Endothelial cell of umbilical vein (primary cell): ENCODE results near the gene FILIP1L. TPM values are rescaled to one million over a fixed set of nuclear protein-coding genes. Genes with fewer than 3 reads are reported as not detected.

Experiments used
- BruUV-seq: library from RNA; stranded (reverse); fragments of 400-500 nt; replicated peaks from 2 replicates; lab custom pipeline; 2021; lab: Mats Ljungman, UMichigan
- CTCF ChIA-PET: fragments of 300-600, 350-600 bp; sonication (Branson Sonifier 250); formaldehyde crosslinking; loops from one replicate; lab custom pipeline; 2021; ENCODE audit warnings: antibody characterized with exemption, inconsistent platforms; lab: Charles Lee
- POLR2A ChIA-PET: fragments of 300-600, 350-600 bp; sonication (Branson Sonifier 250); formaldehyde crosslinking; loops from one replicate; lab custom pipeline; 2021; ENCODE audit warnings: antibody characterized with exemption, inconsistent platforms; lab: Charles Lee
- DNase-seq: peaks from one replicate; pipeline ENCODE4 v3.0.0-alpha.2; 2011; ENCODE audit warnings: low read depth, low spot score
- FAIRE-seq: peaks from 2 replicates; lab custom pipeline; 2011; peaks lifted over from hg19 to GRCh38; lab: Jason Lieb, UNC
- H2AFZ ChIP-seq: 2 replicates; pipeline ENCODE4 v1.6.0; 2012; ENCODE audit warnings: low read depth, low read length, control low read depth, inconsistent platforms
- H3K27ac ChIP-seq: 2 replicates; pipeline ENCODE4 v1.5.1; 2011; ENCODE audit warnings: low read depth, mild to moderate bottlenecking, control low read depth, low read length, moderate library complexity; ENCODE audit not compliant: insufficient read depth
- H3K27me3 ChIP-seq, 2 experiments: 2 replicates each; pipeline versions ENCODE4 v1.6.0 to v1.6.1; 2011; ENCODE audit warnings: low read length in 2 of 2, mixed read lengths in 1 of 2; ENCODE audit not compliant: control insufficient read depth in 2 of 2, insufficient read depth in 2 of 2
- H3K36me3 ChIP-seq, 2 experiments: 2 replicates in 1 of 2; 3 replicates in 1 of 2; pipeline ENCODE4 v1.5.1; 2011; ENCODE audit warnings: low read length in 2 of 2, mild to moderate bottlenecking in 1 of 2, moderate library complexity in 1 of 2; ENCODE audit not compliant: control insufficient read depth in 2 of 2, insufficient read depth in 2 of 2; ENCODE audit errors: extremely low read depth in 1 of 2
- H3K4me1 ChIP-seq: 3 replicates; pipeline ENCODE4 v1.5.1; 2011; ENCODE audit warnings: mild to moderate bottlenecking, low read length; ENCODE audit not compliant: control insufficient read depth, insufficient read depth; ENCODE audit errors: extremely low read depth
- H3K4me2 ChIP-seq: 2 replicates; pipeline ENCODE4 v1.6.1; 2011; ENCODE audit warnings: low read length, control low read depth, mixed read lengths; ENCODE audit not compliant: insufficient read depth
- H3K4me3 ChIP-seq, 3 experiments: fragments of 200-600 bp in 1 of 3; sonication (generic), shearing (Covaris generic) in 1 of 3; replicated peaks in 1 of 3; 2 replicates each; pipeline ENCODE4 v1.5.1; 2011 to 2016; ENCODE audit warnings: control low read depth in 3 of 3, low read length in 3 of 3, mild to moderate bottlenecking in 2 of 3, inconsistent platforms in 1 of 3, low read depth in 1 of 3, moderate library complexity in 1 of 3; ENCODE audit not compliant: insufficient read depth in 1 of 3
- H3K79me2 ChIP-seq: 2 replicates; pipeline ENCODE4 v1.6.0; 2012; ENCODE audit warnings: low read length, inconsistent platforms; ENCODE audit not compliant: control insufficient read depth, insufficient read depth
- H3K9ac ChIP-seq: replicated peaks from 2 replicates; pipeline ENCODE3; 2011; ENCODE audit warnings: low read length, control low read depth; ENCODE audit not compliant: insufficient read depth; ENCODE audit errors: extremely low read depth
- H3K9me1 ChIP-seq: replicated peaks from 3 replicates; pipeline ENCODE4 v1.6.0; 2011; ENCODE audit warnings: mild to moderate bottlenecking, low read length; ENCODE audit not compliant: control insufficient read depth, insufficient read depth; ENCODE audit errors: extremely low read depth
- H3K9me3 ChIP-seq: replicated peaks from 2 replicates; pipeline ENCODE4 v1.5.1; 2012; ENCODE audit warnings: low read length, inconsistent platforms; ENCODE audit not compliant: control insufficient read depth, insufficient read depth
- H4K20me1 ChIP-seq: replicated peaks from 2 replicates; pipeline ENCODE3; 2011; ENCODE audit warnings: mild to moderate bottlenecking, low read length; ENCODE audit not compliant: control insufficient read depth, insufficient read depth; ENCODE audit errors: extremely low read depth
- EZH2 ChIP-seq: IDR thresholded peaks from 2 replicates; pipeline ENCODE4 v1.6.1; 2012; ENCODE audit warnings: borderline replicate concordance, low read depth, mild to moderate bottlenecking, moderate library complexity, low read length, inconsistent platforms; ENCODE audit not compliant: severe bottlenecking
- FOS ChIP-seq: IDR thresholded peaks from 2 replicates; pipeline ENCODE4 v1.6.1; 2011; ENCODE audit warnings: mild to moderate bottlenecking, low read length, moderate library complexity, borderline replicate concordance; ENCODE audit not compliant: insufficient read depth
- GATA2 ChIP-seq: IDR thresholded peaks from 2 replicates; pipeline ENCODE4 v1.7.0; 2011; ENCODE audit warnings: low read depth, mild to moderate bottlenecking, moderate library complexity, mixed read lengths, low read length; ENCODE audit not compliant: insufficient read length, insufficient read depth
- JUN ChIP-seq: IDR thresholded peaks from 2 replicates; pipeline ENCODE4 v1.6.1; 2011; ENCODE audit warnings: borderline replicate concordance, low read depth; ENCODE audit not compliant: insufficient read length, insufficient read depth
- MYC ChIP-seq: IDR thresholded peaks from one replicate; pipeline ENCODE4 v1.6.1; 2011; ENCODE audit warnings: mild to moderate bottlenecking, low read depth, low read length
- POLR2A ChIP-seq: IDR thresholded peaks from 2 replicates; pipeline ENCODE4 v1.6.1; 2012; ENCODE audit warnings: low read depth, mild to moderate bottlenecking, control low read depth, low read length
- POLR2AphosphoS5 ChIP-seq: IDR thresholded peaks from 2 replicates; pipeline ENCODE4 v1.6.1; 2012; ENCODE audit warnings: low read depth, mild to moderate bottlenecking, control low read depth, low read length, moderate library complexity; ENCODE audit not compliant: insufficient read depth
- dilution Hi-C: fragments of 300-500 bp; cut with MboI; formaldehyde crosslinking; loops from one replicate; pipeline ENCODE4 v1.15.0; 2019; ENCODE audit warnings: low sequenced_read_pairs; ENCODE audit not compliant: extremely low pct_ligation_motif_present
- intact Hi-C: fragments of 100-400 bp; cut with micrococcal nuclease; formaldehyde crosslinking; loops from one replicate; pipeline ENCODE4 v1.10.0; 2022
- polyA plus RNA-seq, 4 experiments: library from polyadenylated mRNA; depleted of rRNA in 3 of 4; stranded (reverse) in 3 of 4; unstranded in 1 of 4; fragments of >200 nt; gene quantifications; 2 replicates each; pipeline versions ENCODE4 v1.2.1 to v1.2.3, GENCODE V29; 2011 to 2012; ENCODE audit warnings: missing spikeins in 1 of 4
- total RNA-seq: library from RNA; stranded (reverse); gene quantifications from 2 replicates; pipeline ENCODE4 v1.2.3, GENCODE V29; 2021
- TF ChIP-seq, protein P1 (sequence below): IDR thresholded peaks from 2 replicates; pipeline ENCODE4 v1.6.1; 2011; ENCODE audit not compliant: insufficient read depth, insufficient read length
- TF ChIP-seq, protein P2 (sequence below), 2 donors: IDR thresholded peaks; 1 replicate in 1 of 2; 2 replicates in 1 of 2; pipeline ENCODE4 v1.5.1; 2011; ENCODE audit warnings: low read length in 2 of 2, mild to moderate bottlenecking in 2 of 2, moderate library complexity in 2 of 2, control low read depth in 1 of 2, inconsistent platforms in 1 of 2, low read depth in 1 of 2; ENCODE audit not compliant: insufficient read depth in 1 of 2; ENCODE audit errors: extremely low read depth in 1 of 2

FILIP1L gene
- total and polyA plus RNA-seq, 2 donors (not counting 3 experiments of a cell fraction or from before 2014, with no cell fraction given) = 26.0 to 29.9 TPM

DNA sequence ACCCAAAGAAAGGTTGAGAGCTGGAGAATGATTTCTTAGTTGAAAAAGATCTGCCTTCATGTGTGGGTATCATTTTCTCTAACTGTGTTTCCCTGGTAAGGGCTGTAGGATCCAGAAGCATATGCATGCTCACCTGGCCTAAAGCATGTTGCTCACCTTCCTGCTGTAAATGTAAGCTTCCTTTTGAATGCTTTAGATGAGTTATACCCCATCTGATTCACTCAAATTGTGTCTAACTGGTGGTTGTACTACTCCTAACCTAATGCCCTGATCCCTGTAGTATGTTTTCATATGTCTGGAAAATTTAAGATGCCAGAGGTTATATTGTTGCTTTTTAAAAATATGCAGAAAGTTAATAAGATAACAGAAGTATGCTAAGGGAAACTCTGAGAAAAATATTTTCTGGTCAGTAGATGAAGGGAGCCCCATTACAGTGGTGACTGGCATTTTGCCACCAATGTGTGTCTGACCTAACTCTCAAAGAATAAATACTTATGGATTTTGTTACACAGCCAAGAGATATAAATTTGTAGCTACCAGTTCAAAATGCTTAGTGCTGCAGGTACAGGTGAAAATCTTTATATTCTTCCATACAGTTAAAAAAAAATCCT, 7.7 kb downstream of the FILIP1L start:
- TF ChIP-seq MYC = no peak
- TF ChIP-seq POLR2AphosphoS5 = no peak
- TF ChIP-seq FOS = no peak
- TF ChIP-seq JUN = no peak
- Histone ChIP-seq H3K79me2 (no peaks in the 10 kb centered on the region), H3K9me3 (no peaks in the 10 kb centered on the region), H3K9me1 (no peaks in the 10 kb centered on the region), H2AFZ (no peak overlapping the region), H3K36me3 (no peaks in the 10 kb centered on the region), H3K27ac (no peak overlapping the region), H4K20me1 (no peaks in the 10 kb centered on the region), H3K9ac (no peak overlapping the region), H3K4me3 (no peak overlapping the region), H3K4me1 (peaks cover 8% of the 10 kb centered on the region), H3K27me3 (no peaks in the 10 kb centered on the region), H3K4me2 (no peak overlapping the region)
- intact Hi-C loops (loop anchor here (2.0 kb wide), 1 partner anchor 18 kb away; no protein-coding TSS in a partner anchor), dilution Hi-C loops (no loop called here)
- ChIA-PET POLR2A (no interaction called here), CTCF (interaction anchor here (1.0 to 1.9 kb wide), 6 partner anchors 17 to 263 kb away, joined by 3 to 10 read pairs (median 3); no protein-coding TSS in a partner anchor)
- no TSS peak for BruUV-seq
- no peak for DNase-seq
- FAIRE-seq = no peak

DNA sequence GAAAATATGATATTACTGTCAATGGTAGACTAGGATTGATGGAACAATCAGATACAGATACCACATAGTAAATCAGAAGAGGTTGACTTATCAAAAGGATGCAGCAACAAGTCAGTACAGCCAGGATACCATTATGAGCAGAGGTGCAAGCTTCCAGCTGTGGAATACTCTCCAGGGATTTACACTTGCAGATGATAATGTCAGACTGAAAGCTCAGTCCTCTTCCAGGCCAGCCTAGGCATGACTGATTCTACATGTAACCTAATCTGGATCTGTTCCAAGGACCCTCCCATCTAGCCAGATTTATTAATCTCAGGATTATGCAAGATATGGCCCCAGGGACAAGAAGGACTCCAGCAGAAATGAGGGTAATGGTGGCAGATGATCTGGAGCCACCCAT, 8.2 kb downstream of the FILIP1L start:
- Histone ChIP-seq H3K36me3 (no peaks in the 10 kb centered on the region), H3K9ac (no peak overlapping the region), H3K9me1 (no peaks in the 10 kb centered on the region), H3K9me3 (no peaks in the 10 kb centered on the region), H3K4me3 (no peak overlapping the region), H3K4me1 (peaks cover 8% of the 10 kb centered on the region), H3K4me2 (no peak overlapping the region), H3K27ac (no peak overlapping the region), H3K79me2 (no peaks in the 10 kb centered on the region), H4K20me1 (no peaks in the 10 kb centered on the region), H3K27me3 (no peaks in the 10 kb centered on the region), H2AFZ (no peak overlapping the region)
- CTCF ChIA-PET = interaction anchor here (0.9 to 1.9 kb wide), 7 partner anchors 17 to 263 kb away, joined by 3 to 10 read pairs (median 3); no protein-coding TSS in a partner anchor
- FAIRE-seq (no peak), DNase-seq (no peak)
- intact Hi-C loops (loop anchor here (2.0 kb wide), 1 partner anchor 19 kb away; no protein-coding TSS in a partner anchor), dilution Hi-C loops (no loop called here)
- TF ChIP-seq POLR2A (no peak), MYC (no peak), JUN (no peak), EZH2 (no peak), GATA2 (no peak), FOS (no peak), POLR2AphosphoS5 (no peak)
- TF ChIP-seq, protein P1, sequence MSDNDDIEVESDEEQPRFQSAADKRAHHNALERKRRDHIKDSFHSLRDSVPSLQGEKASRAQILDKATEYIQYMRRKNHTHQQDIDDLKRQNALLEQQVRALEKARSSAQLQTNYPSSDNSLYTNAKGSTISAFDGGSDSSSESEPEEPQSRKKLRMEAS = no peak
- TF ChIP-seq, protein P2, sequence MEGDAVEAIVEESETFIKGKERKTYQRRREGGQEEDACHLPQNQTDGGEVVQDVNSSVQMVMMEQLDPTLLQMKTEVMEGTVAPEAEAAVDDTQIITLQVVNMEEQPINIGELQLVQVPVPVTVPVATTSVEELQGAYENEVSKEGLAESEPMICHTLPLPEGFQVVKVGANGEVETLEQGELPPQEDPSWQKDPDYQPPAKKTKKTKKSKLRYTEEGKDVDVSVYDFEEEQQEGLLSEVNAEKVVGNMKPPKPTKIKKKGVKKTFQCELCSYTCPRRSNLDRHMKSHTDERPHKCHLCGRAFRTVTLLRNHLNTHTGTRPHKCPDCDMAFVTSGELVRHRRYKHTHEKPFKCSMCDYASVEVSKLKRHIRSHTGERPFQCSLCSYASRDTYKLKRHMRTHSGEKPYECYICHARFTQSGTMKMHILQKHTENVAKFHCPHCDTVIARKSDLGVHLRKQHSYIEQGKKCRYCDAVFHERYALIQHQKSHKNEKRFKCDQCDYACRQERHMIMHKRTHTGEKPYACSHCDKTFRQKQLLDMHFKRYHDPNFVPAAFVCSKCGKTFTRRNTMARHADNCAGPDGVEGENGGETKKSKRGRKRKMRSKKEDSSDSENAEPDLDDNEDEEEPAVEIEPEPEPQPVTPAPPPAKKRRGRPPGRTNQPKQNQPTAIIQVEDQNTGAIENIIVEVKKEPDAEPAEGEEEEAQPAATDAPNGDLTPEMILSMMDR (IDR thresholded peaks at IDR 0.05; ENCODE audit: extremely low read depth in 1 of 2, insufficient read depth in 1 of 2, low read depth in 1 of 2, low read length in 2 of 2) = no peak
- POLR2A ChIA-PET = no interaction called here
- BruUV-seq = no TSS peak
